Calu3 (cell line): ENCODE results near the gene NAV2. TPM values are rescaled to one million over a fixed set of nuclear protein-coding genes. Genes with fewer than 3 reads are reported as not detected.

Source experiments
- BruUV-seq: library from RNA; stranded (reverse); fragments of 400-500 nt; replicated peaks from 2 replicates; lab custom pipeline; 2021; lab: Mats Ljungman, UMichigan
- CTCF ChIA-PET: fragments of 300-600 bp; sonication (Branson Sonifier 250); formaldehyde crosslinking; loops from one replicate; lab custom pipeline; 2022; ENCODE audit warnings: antibody characterized with exemption; lab: Charles Lee
- DNase-seq: peaks from one replicate; pipeline ENCODE4 v3.0.0; 2022
- H3K27ac Mint-ChIP-seq: one replicate; pipeline ENCODE4 v1.8.0; 2022; ENCODE audit warnings: mixed read lengths; ENCODE audit not compliant: unreplicated experiment
- H3K27me3 Mint-ChIP-seq: one replicate; pipeline ENCODE4 v1.8.0; 2022; ENCODE audit warnings: mixed read lengths; ENCODE audit not compliant: unreplicated experiment
- H3K36me3 Mint-ChIP-seq: one replicate; pipeline ENCODE4 v1.8.0; 2022; ENCODE audit warnings: mild to moderate bottlenecking, moderate library complexity, mixed read lengths; ENCODE audit not compliant: insufficient read depth, unreplicated experiment
- H3K4me1 Mint-ChIP-seq: one replicate; pipeline ENCODE4 v1.8.0; 2022; ENCODE audit warnings: mild to moderate bottlenecking, low read depth, mixed read lengths; ENCODE audit not compliant: unreplicated experiment
- H3K4me3 Mint-ChIP-seq: one replicate; pipeline ENCODE4 v1.8.0; 2022; ENCODE audit warnings: mild to moderate bottlenecking, low read depth, moderate library complexity, mixed read lengths; ENCODE audit not compliant: unreplicated experiment
- H3K9me3 Mint-ChIP-seq: one replicate; pipeline ENCODE4 v1.8.0; 2022; ENCODE audit warnings: low read depth, mixed read lengths; ENCODE audit not compliant: unreplicated experiment
- CTCF ChIP-seq: fragments of 200-600 bp; IDR thresholded peaks from one replicate; pipeline ENCODE4 v1.8.0; 2022; ENCODE audit warnings: antibody characterized with exemption; ENCODE audit not compliant: unreplicated experiment
- intact Hi-C: fragments of 100-400 bp; cut with micrococcal nuclease; formaldehyde crosslinking; loops from one replicate; pipeline ENCODE4 v1.10.0; 2022; ENCODE audit not compliant: unreplicated experiment
- total RNA-seq: library from RNA; stranded (reverse); gene quantifications from 2 replicates; pipeline ENCODE4 v1.2.3, GENCODE V29; 2022

NAV2 gene
- total RNA-seq, 1 experiment from 2014 or later, result 21.4 TPM

- no peaks in the 10 kb centered on the region for H3K9me3 Mint-ChIP-seq
- no peak for DNase-seq
- TF ChIP-seq CTCF, result no peak
- no peaks in the 10 kb centered on the region for H3K4me1 Mint-ChIP-seq
- CTCF ChIA-PET, result no interaction called here
- BruUV-seq, result no TSS peak
- H3K4me3 Mint-ChIP-seq, result no peak overlapping the region
- no peak overlapping the region for H3K27ac Mint-ChIP-seq
- H3K36me3 Mint-ChIP-seq, result peaks cover 5% of the 10 kb centered on the region
- no peaks in the 10 kb centered on the region for H3K27me3 Mint-ChIP-seq
- intact Hi-C loops, result no loop called here
Observed at GRCh38 chr11:20054584-20054983, 341.9 kb downstream of the NAV2 start.

GRCh38 chr11:20055312-20055711, 342.7 kb downstream of the NAV2 start:
- no peaks in the 10 kb centered on the region for H3K9me3 Mint-ChIP-seq
- H3K27me3 Mint-ChIP-seq, result no peaks in the 10 kb centered on the region
- no peak for TF ChIP-seq CTCF
- no peak for DNase-seq
- no peaks in the 10 kb centered on the region for H3K4me1 Mint-ChIP-seq
- H3K36me3 Mint-ChIP-seq, result peaks cover 5% of the 10 kb centered on the region
- CTCF ChIA-PET, result interaction anchor here (0.6 kb wide), 1 partner anchor 12 kb away, joined by 4 read pairs; no protein-coding TSS in a partner anchor
- no TSS peak for BruUV-seq
- no peak overlapping the region for H3K4me3 Mint-ChIP-seq
- H3K27ac Mint-ChIP-seq, result no peak overlapping the region
- intact Hi-C loops, result no loop called here

- peaks cover 5% of the 10 kb centered on the region for H3K36me3 Mint-ChIP-seq
- no TSS peak for BruUV-seq
- CTCF ChIA-PET, result no interaction called here
- TF ChIP-seq CTCF, result no peak
- H3K27ac Mint-ChIP-seq, result no peak overlapping the region
- H3K4me3 Mint-ChIP-seq, result no peak overlapping the region
- H3K27me3 Mint-ChIP-seq, result no peaks in the 10 kb centered on the region
- intact Hi-C loops, result no loop called here
- H3K9me3 Mint-ChIP-seq, result no peaks in the 10 kb centered on the region
- no peak for DNase-seq
- H3K4me1 Mint-ChIP-seq, result no peaks in the 10 kb centered on the region
Observed at GRCh38 chr11:20056109-20056949, 343.7 kb downstream of the NAV2 start.

- no peak for DNase-seq
- intact Hi-C loops, result no loop called here
- H3K27me3 Mint-ChIP-seq, result no peaks in the 10 kb centered on the region
- no peaks in the 10 kb centered on the region for H3K4me1 Mint-ChIP-seq
- peaks cover 5% of the 10 kb centered on the region for H3K36me3 Mint-ChIP-seq
- no peaks in the 10 kb centered on the region for H3K9me3 Mint-ChIP-seq
- no peak overlapping the region for H3K27ac Mint-ChIP-seq
- BruUV-seq, result no TSS peak
- CTCF ChIA-PET, result no interaction called here
- no peak overlapping the region for H3K4me3 Mint-ChIP-seq
- TF ChIP-seq CTCF, result no peak
Observed at GRCh38 chr11:20056950-20057943, 344.6 kb downstream of the NAV2 start.
